Esophagus muscularis mucosa (tissue), 4 donors: ENCODE results near the gene BID.

Experiments
- CTCF ChIP-seq, 3 experiments: fragments of 200-600 bp in 2 of 3; fragments of 450-650 bp in 1 of 3; sonication (generic) in 2 of 3; IDR thresholded peaks; one replicate each; pipeline ENCODE4 v1.5.1; 2017 to 2019; ENCODE audit warnings: antibody characterized with exemption in 3 of 3, mild to moderate bottlenecking in 2 of 3, moderate library complexity in 1 of 3
- EP300 ChIP-seq: sonication (generic); formaldehyde crosslinking; IDR thresholded peaks from one replicate; pipeline ENCODE4 v1.6.1; 2017; ENCODE audit warnings: antibody characterized with exemption
- POLR2AphosphoS5 ChIP-seq, 2 donors: sonication (generic); formaldehyde crosslinking; IDR thresholded peaks; one replicate each; pipeline ENCODE4 v1.6.1; 2017; ENCODE audit warnings: antibody characterized with exemption in 2 of 2

DNA sequence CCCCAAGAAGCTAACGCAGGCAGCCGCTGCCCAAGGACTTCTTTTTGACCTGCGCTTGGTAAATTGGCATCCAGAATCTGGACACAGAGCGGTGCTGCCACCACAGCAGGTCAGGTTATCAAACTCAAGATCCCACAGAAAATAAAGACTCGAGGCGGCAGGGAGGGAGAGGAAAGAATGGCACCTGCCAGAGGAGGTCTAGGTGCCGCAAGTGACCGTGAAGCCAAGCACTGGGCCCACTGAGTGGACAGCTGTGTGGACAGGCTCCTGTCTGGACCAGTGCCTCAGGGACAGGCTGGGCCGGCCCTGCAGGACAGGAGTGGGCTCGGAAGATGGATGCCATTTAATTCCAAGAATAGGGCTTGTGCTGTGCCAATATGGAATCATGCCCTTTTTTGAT lies 27.4 kb downstream of the BID start:
- TF ChIP-seq CTCF (IDR thresholded peaks at IDR 0.05) (no peak), EP300 (no peak), POLR2AphosphoS5 (IDR thresholded peaks at IDR 0.05) (no peak)
